Islet of Langerhans (tissue), 1 donor: Measurements from ENCODE around the gene PRR4.

Experiments
- FAIRE-seq: peaks from one replicate; lab custom pipeline; 2011; peaks lifted over from hg19 to GRCh38; lab: Jason Lieb, UNC

The PRR4 gene, protein sequence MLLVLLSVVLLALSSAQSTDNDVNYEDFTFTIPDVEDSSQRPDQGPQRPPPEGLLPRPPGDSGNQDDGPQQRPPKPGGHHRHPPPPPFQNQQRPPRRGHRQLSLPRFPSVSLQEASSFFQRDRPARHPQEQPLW

DNA sequence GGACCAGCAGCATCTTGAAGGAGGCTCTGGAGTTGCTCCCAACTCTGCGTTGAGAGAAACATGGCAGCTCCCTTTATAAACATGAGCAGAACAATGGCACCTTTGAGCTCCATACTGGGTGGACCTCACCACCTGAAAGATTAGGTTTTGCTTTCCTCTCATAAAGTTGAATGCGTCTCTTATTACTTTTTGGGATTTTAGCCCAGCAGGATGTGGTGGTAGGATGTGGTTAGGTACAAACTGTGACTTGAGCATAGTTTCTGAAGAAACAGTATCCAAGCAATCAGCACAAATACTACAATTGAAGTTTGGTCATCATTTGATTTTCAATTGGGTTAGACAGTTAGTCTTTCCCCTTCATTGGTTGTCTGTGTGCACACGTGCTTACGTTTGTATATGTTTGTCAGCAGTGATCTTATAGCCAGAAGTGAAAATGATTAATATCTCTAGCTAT, at the start of gene PRR4:
PRR4 (minus strand) TSS at position 51 of the 454 bp plus-strand sequence; CDS start at position 13, 38 bp downstream.
- FAIRE-seq = no peak

DNA sequence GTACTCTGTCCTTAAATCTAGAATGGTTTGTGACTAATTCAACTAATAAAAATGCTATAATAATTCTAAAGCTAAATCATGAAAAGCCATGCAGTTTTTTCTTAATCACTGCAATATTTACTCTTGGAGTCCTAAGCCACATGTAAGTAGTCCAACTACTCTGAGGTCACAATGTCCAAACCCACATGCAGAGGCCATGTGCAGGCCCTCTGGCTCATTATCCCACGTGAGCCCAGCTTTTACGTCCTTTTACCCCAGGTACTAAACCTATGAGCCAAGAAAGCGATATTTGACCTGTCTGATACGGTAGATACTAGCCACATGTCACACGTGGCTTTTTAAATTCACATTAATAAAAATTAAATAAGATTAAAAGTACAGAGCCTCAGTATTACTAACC, 47.6 kb upstream of the PRR4 start:
- no peak for FAIRE-seq

DNA sequence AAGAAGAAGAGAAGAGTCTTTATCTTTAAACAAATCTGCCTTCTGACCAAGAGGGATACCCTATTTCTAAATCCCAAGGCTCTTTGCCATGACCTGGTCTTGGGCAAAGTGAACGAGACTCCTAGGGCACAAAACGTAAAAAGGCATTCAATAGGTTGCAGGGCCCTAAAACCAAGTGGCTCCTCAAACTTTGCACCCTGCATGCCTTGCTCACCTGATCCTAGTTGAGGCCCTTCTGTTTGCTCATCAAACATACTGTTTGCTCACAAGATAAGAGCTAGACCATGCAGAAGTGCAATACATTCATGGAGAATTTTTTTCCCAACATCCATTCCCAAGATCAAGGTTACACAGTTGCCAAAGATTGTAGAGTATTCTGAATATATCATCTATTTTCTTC, 42.7 kb upstream of the PRR4 start:
- no peak for FAIRE-seq

- no peak for FAIRE-seq
Measured at GRCh38 chr12:10889226-10889625, 40.0 kb upstream of the PRR4 start.

DNA sequence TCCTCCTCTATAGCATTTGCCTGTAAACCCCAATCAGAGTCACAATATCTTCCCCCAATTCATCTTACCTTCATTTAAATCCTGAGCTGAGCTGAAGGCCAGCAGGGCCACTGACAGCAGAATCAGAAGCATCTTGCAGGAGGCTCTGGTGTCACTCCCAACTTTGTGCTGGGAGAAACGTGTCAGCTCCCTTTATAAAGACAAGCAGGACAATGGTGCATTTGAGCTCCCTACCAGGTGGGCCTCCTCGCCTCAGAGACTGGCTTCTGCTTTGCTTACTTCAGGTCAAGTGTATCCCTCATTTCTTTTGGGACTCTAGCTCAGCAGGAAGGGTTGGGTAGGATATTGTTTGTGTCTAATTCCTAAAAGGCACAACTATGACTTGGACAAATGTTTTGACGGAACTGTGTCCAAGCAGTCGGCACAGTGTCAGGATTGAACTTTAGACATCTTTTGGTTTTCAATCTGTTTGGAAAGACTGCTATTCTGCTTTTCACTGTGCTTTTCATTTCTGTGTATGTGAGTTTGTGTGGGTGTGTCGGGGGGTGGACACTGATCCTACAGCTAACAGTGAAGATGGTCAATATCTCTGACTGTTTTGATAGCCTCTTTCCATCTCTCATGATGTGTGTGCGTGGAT, 34.9 kb upstream of the PRR4 start, which contains the start of gene PRH1:
PRH1 (minus strand) TSS at position 170 of the 640 bp plus-strand sequence; CDS start at position 132, 38 bp downstream.
- no peak for FAIRE-seq

- no peak for FAIRE-seq
Measured at GRCh38 chr12:10873378-10873777, 24.1 kb upstream of the PRR4 start.

DNA sequence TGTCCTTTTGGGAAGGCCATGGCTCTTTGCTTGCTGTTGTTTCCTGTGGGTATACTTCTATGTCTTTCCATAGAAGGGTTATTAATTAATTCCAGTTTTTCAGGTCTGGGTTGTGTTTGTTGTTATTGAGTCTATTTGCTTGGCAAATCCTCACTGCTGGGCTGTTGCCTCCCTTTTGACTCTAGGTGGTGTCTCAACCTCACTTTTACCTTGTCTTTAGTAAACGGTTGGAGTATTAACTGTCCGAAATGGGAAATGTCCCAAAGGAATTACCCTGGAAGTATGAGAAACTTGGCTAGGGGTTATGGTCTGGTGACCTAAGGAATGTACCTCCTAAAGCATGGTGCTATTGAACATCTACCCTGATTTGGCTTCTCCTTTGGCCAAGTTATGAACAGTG, 18.1 kb upstream of the PRR4 start:
- no peak for FAIRE-seq

DNA sequence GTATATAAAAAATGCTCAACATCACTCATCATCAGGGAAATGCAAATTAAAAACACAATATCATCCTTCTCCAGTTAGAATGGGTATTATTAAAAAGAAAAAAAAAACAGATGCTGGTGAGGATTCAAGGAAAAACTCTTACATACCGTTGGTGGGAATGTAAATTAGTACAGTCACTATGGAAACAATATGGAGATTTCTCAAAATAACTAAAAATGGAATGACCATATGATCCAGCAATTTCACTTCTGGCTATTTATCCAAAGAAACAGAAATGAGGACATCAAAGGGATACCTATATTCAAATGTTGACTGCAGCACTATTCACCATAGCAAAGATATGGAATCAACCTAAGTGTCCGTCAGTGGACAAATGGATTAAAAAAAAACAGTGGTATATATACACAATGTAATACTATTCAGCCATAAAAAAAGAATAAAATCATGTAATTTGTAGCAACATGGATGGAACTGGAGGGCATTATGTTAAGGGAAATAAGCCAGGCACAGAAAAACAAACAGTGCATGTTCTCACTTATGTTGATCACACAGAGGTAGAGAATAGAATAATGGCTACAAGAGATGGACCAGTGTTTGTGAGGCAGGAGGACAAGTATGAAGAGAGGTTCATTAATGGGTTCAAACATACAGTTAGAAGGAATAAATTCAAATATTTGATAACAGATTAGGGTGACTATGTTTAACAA, 14.4 kb upstream of the PRR4 start:
- no peak for FAIRE-seq

DNA sequence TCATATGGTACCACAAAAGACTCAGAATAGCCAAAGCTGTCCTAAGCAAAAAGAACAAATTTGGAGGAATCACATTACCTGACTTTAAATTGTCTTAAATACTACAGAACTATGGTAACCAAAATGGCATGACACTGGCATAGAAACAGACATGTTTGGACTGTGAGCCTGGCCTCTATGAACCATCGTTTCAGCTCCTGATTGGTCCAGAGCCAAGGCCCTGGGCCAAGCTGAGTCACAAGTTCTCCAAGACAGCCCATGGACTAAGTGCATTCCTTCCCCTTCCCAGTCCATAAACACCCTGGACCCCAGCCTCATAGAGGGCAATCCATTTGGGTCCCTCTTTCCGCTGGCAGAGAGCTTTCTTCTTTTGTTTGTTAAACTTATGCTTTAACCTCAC, 12.1 kb upstream of the PRR4 start:
- no peak for FAIRE-seq

GRCh38 chr12:10855807-10856206, 6.5 kb upstream of the PRR4 start:
- no peak for FAIRE-seq

DNA sequence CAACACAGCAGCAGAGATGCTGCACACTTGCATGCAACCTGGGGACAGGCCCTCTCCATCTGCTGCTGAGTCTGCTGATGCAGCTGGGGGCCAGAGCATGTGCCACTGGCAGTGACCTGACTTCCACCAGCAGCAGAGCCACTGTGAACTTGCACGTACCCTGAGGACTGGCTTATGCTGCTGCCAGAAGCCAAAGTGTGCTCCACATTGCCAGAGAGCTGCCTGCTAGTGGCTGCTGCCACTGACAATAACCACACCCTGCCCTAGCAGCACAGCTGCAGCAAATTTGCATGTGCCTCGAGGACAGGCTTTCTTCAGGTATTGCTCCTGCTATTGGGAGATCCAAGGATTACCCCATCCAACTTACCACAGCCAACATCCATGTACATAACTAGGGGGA, 4.5 kb upstream of the PRR4 start:
- FAIRE-seq = no peak

DNA sequence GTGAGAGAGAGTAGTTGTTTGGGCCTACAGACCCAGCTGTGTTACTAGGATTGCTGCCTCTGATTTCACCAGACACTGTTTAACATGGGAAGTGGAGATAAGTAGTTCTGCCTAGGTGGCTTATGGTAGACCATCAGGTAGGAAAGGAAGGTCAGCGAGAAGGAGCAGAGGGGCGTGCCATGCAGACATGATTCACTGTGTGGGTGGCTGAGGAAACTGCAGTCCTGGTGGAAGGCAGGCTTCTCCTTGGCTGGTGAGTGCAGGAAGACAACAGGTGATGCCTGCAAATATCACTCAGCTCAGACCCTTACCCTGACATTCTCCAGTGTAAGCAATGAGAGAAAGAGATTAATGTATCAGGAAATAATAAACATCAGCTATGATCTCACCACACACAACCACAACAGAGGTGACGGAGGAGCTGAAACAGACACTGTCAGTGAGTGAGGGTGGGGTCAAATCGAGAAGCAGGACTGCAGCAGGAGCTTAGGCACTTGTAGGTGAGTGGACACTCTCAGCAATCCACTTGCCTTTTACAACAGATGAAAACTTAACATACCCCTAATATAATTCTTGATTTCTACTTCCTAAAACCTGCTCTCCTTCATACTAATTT, 2.1 kb upstream of the PRR4 start:
- no peak for FAIRE-seq

GRCh38 chr12:10847744-10848143, 1.5 kb downstream of the PRR4 start:
- FAIRE-seq = no peak

- FAIRE-seq = no peak
Measured at GRCh38 chr12:10842862-10843261, 6.4 kb downstream of the PRR4 start.

GRCh38 chr12:10838461-10838860, 10.8 kb downstream of the PRR4 start:
- FAIRE-seq = no peak

GRCh38 chr12:10829994-10830393, 19.3 kb downstream of the PRR4 start:
- no peak for FAIRE-seq

- FAIRE-seq = no peak
Measured at GRCh38 chr12:10826258-10826657, 23.0 kb downstream of the PRR4 start, which contains the start of gene TAS2R10. TSS of gene TAS2R10 (minus strand) at chr12:10826358. CDS start at chr12:10826269, 89 bp downstream.

GRCh38 chr12:10824957-10825356, 24.3 kb downstream of the PRR4 start:
- no peak for FAIRE-seq

DNA sequence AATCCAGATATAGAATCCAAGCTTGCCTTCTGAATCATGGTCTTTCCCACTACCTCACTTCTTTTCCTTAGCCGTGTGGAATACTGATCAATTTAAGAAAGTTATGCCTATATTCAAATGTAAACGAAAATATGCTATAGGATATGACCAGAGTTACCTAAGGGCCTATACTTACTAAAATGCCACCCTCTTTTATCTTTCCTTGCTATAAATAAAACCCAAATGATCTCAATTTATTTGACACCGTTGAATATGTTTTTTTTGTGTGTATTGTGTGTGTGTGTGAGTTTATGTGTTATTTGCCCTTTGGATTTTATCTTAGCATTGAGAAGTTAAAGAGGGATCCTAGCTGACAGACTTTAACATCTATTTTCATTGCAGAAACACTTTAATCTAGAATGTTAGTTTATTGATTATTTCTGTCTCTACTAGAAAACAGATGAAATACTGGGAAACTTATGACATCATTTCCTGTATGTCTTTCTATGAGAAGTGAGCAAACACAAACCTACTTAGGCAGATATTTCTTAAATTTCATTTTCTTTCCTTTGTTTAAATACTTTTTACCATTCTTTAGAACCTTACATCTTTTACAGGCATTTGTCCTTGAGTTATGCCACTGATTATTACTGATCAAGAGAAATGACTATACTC, 37.3 kb downstream of the PRR4 start:
- peak; percentile 17 for FAIRE-seq

DNA sequence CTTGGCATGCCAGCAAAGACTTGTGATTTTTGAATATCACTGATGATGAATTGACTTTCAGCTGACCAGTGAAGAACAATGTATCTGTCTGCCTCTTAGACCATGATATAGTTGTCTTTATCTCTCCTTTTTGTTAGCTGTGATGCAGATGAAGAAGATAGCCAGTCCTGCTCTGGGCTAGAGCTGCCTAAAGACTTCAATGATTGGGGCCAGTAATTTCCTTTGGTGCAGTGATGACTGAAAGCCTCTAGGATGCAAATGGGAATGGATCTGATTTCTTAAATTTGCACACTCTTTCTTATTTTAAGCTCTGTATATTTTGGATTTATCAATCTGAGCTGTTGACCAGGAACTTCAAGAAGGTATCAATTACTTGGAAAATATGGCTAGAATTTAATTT, 39.2 kb downstream of the PRR4 start, which contains the start of gene TAS2R9:
TAS2R9 (minus strand) TSS at position 101 of the 400 bp plus-strand sequence; CDS start at position 8, 93 bp downstream.
- FAIRE-seq = no peak

DNA sequence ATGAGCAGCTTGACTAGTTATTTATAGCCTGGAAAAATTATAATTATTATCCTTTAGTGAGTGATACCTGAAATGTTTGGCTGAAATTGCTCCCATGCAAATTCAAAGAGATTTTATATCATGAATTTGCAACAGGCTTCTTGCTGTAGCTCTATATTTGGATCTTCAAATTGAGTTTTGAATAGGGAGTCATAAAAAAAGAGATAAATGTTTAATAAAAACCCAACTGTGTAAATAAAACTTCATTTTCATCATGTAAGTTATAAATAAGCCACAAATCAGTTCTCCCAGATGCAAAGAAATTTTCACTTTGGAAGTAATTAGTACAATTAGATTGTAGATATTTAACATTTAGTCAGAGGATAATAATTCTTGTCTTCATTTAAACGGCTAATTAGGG, 42.1 kb downstream of the PRR4 start, which contains the start of gene TAS2R8:
TAS2R8 (minus strand) TSS at position 101 of the 400 bp plus-strand sequence. CDS start 306 bp downstream, outside the sequence.
- no peak for FAIRE-seq

GRCh38 chr12:10802587-10802986, 46.7 kb downstream of the PRR4 start, which contains the start of gene TAS2R7:
TSS of gene TAS2R7 (minus strand) at chr12:10802627. CDS start at chr12:10802570, 57 bp downstream.
- no peak for FAIRE-seq
